ENCODE results near the gene VTI1A.

The VTI1A gene

GRCh38 chr10:112775892-112776674 lies 329.1 kb downstream of the VTI1A start:
- TF ChIP-seq CTCF (conservative IDR thresholded peaks at IDR 0.05; ENCODE audit: low read depth, low read length): no peak
- H3K27me3 ChIP-seq (ENCODE audit: insufficient read depth, low read depth): no peaks in the 10 kb centered on the region
- H3K4me3 ChIP-seq (IDR thresholded peaks at IDR 0.05; ENCODE audit: insufficient read depth, low read depth, low read length): no peak overlapping the region
- no peaks in the 10 kb centered on the region for H3K36me3 ChIP-seq (ENCODE audit: insufficient read depth)
- no peak overlapping the region for H3K9ac ChIP-seq
- H4K20me1 ChIP-seq (ENCODE audit: insufficient read depth): no peaks in the 10 kb centered on the region
- no peaks in the 10 kb centered on the region for H3K79me2 ChIP-seq (ENCODE audit: insufficient read depth, low read depth)
- H3K4me2 ChIP-seq: no peak overlapping the region
- no peak overlapping the region for H3K27ac ChIP-seq
- no peak overlapping the region for H2AFZ ChIP-seq (ENCODE audit: low read depth)
- no peaks in the 10 kb centered on the region for H3K4me1 ChIP-seq (ENCODE audit: low read depth, poor library complexity, severe bottlenecking)

- no peak for TF ChIP-seq CTCF (conservative IDR thresholded peaks at IDR 0.05; ENCODE audit: low read depth, low read length)
- Histone ChIP-seq H3K36me3 (ENCODE audit: insufficient read depth) (no peaks in the 10 kb centered on the region), H3K27ac (no peak overlapping the region), H3K79me2 (ENCODE audit: insufficient read depth, low read depth) (no peaks in the 10 kb centered on the region), H3K9ac (no peak overlapping the region), H3K4me1 (ENCODE audit: low read depth, poor library complexity, severe bottlenecking) (no peaks in the 10 kb centered on the region), H3K4me2 (no peak overlapping the region), H2AFZ (ENCODE audit: low read depth) (no peak overlapping the region), H3K4me3 (IDR thresholded peaks at IDR 0.05; ENCODE audit: insufficient read depth, low read depth, low read length) (no peak overlapping the region), H4K20me1 (ENCODE audit: insufficient read depth) (no peaks in the 10 kb centered on the region), H3K27me3 (ENCODE audit: insufficient read depth, low read depth) (no peaks in the 10 kb centered on the region)
Measured at GRCh38 chr10:112778579-112778978, 331.6 kb downstream of the VTI1A start.

GRCh38 chr10:112779025-112779770 lies 332.2 kb downstream of the VTI1A start:
- Histone ChIP-seq H3K4me3 (IDR thresholded peaks at IDR 0.05; ENCODE audit: insufficient read depth, low read depth, low read length) (no peak overlapping the region), H3K27ac (no peak overlapping the region), H2AFZ (ENCODE audit: low read depth) (no peak overlapping the region), H3K4me2 (no peak overlapping the region), H3K79me2 (ENCODE audit: insufficient read depth, low read depth) (no peaks in the 10 kb centered on the region), H3K36me3 (ENCODE audit: insufficient read depth) (no peaks in the 10 kb centered on the region), H3K4me1 (ENCODE audit: low read depth, poor library complexity, severe bottlenecking) (no peaks in the 10 kb centered on the region), H4K20me1 (ENCODE audit: insufficient read depth) (no peaks in the 10 kb centered on the region), H3K27me3 (ENCODE audit: insufficient read depth, low read depth) (no peaks in the 10 kb centered on the region), H3K9ac (no peak overlapping the region)
- no peak for TF ChIP-seq CTCF (conservative IDR thresholded peaks at IDR 0.05; ENCODE audit: low read depth, low read length)

GRCh38 chr10:112782200-112782907 lies 335.3 kb downstream of the VTI1A start:
- H3K27ac ChIP-seq: no peak overlapping the region
- H3K4me2 ChIP-seq: no peak overlapping the region
- H3K9ac ChIP-seq: no peak overlapping the region
- no peak for TF ChIP-seq CTCF (conservative IDR thresholded peaks at IDR 0.05; ENCODE audit: low read depth, low read length)
- H2AFZ ChIP-seq (ENCODE audit: low read depth): no peak overlapping the region
- H4K20me1 ChIP-seq (ENCODE audit: insufficient read depth): no peaks in the 10 kb centered on the region
- no peaks in the 10 kb centered on the region for H3K36me3 ChIP-seq (ENCODE audit: insufficient read depth)
- no peaks in the 10 kb centered on the region for H3K4me1 ChIP-seq (ENCODE audit: low read depth, poor library complexity, severe bottlenecking)
- H3K4me3 ChIP-seq (IDR thresholded peaks at IDR 0.05; ENCODE audit: insufficient read depth, low read depth, low read length): no peak overlapping the region
- H3K79me2 ChIP-seq (ENCODE audit: insufficient read depth, low read depth): no peaks in the 10 kb centered on the region
- H3K27me3 ChIP-seq (ENCODE audit: insufficient read depth, low read depth): no peaks in the 10 kb centered on the region
